HEK293T (cell line): ENCODE results near the gene ABHD17A.

ENCODE experiments used
- CTCF ChIA-PET: fragments of 350-600 bp; formaldehyde crosslinking; extraction: SDS; loops from one replicate; lab custom pipeline; 2021; ENCODE audit warnings: antibody characterized with exemption, inconsistent platforms; lab: Yijun Ruan, JAX
- POLR2A ChIA-PET: fragments of 350-600 bp; formaldehyde crosslinking; extraction: SDS; loops from one replicate; lab custom pipeline; 2020; ENCODE audit warnings: antibody characterized with exemption, inconsistent platforms; lab: Yijun Ruan, JAX
- DNase-seq: peaks from one replicate; pipeline ENCODE4 v3.0.0; 2012; ENCODE audit warnings: mixed read lengths; ENCODE audit errors: extremely low spot score
- ARNT ChIP-seq: fragments of 450-650 bp; IDR thresholded peaks from 2 replicates; pipeline ENCODE4 v1.6.1; 2017; ENCODE audit warnings: mild to moderate bottlenecking
- BHLHE40 ChIP-seq: fragments of 450-650 bp; IDR thresholded peaks from 2 replicates; pipeline ENCODE4 v1.6.1; 2016; ENCODE audit warnings: mild to moderate bottlenecking, moderate library complexity, borderline replicate concordance
- CTBP1 ChIP-seq: fragments of 450-650 bp; IDR thresholded peaks from 2 replicates; pipeline ENCODE4 v1.6.1; 2016; ENCODE audit warnings: borderline replicate concordance
- ELF4 ChIP-seq: fragments of 450-650 bp; IDR thresholded peaks from 2 replicates; pipeline ENCODE4 v1.6.1; 2017; ENCODE audit warnings: antibody characterized with exemption
- FOXA1 ChIP-seq: fragments of 450-650 bp; IDR thresholded peaks from 2 replicates; pipeline ENCODE4 v1.6.1; 2016; ENCODE audit warnings: mild to moderate bottlenecking
- FOXK2 ChIP-seq: fragments of 450-650 bp; IDR thresholded peaks from 2 replicates; pipeline ENCODE4 v1.6.1; 2016; ENCODE audit warnings: mild to moderate bottlenecking
- FOXM1 ChIP-seq: fragments of 450-650 bp; IDR thresholded peaks from 2 replicates; pipeline ENCODE4 v1.6.1; 2017; ENCODE audit warnings: mild to moderate bottlenecking, borderline replicate concordance
- HDGF ChIP-seq: fragments of 450-650 bp; IDR thresholded peaks from 2 replicates; pipeline ENCODE4 v1.6.1; 2017; ENCODE audit warnings: antibody characterized with exemption, borderline replicate concordance
- L3MBTL2 ChIP-seq: fragments of 450-650 bp; conservative IDR thresholded peaks from 2 replicates; pipeline ENCODE4 v1.6.1; 2016; ENCODE audit warnings: mild to moderate bottlenecking
- LEF1 ChIP-seq: fragments of 450-650 bp; IDR thresholded peaks from 2 replicates; pipeline ENCODE4 v1.6.1; 2017; ENCODE audit warnings: mild to moderate bottlenecking, borderline replicate concordance
- NFRKB ChIP-seq: fragments of 450-650 bp; IDR thresholded peaks from 2 replicates; pipeline ENCODE4 v1.6.1; 2016; ENCODE audit warnings: mild to moderate bottlenecking, moderate library complexity
- SP1 ChIP-seq: fragments of 450-650 bp; IDR thresholded peaks from 2 replicates; pipeline ENCODE4 v1.6.1; 2017
- SUZ12 ChIP-seq: fragments of 450-650 bp; IDR thresholded peaks from 2 replicates; pipeline ENCODE4 v1.6.1; 2016; ENCODE audit warnings: mild to moderate bottlenecking
- TARDBP ChIP-seq: fragments of 450-650 bp; IDR thresholded peaks from 2 replicates; pipeline ENCODE4 v1.6.1; 2016
- ZNF384 ChIP-seq: fragments of 450-650 bp; IDR thresholded peaks from 2 replicates; pipeline ENCODE4 v1.6.1; 2016
- TF ChIP-seq, protein P1 (sequence below): fragments of 450-650 bp; IDR thresholded peaks from 2 replicates; pipeline ENCODE4 v1.6.1; 2016

ABHD17A gene

DNA sequence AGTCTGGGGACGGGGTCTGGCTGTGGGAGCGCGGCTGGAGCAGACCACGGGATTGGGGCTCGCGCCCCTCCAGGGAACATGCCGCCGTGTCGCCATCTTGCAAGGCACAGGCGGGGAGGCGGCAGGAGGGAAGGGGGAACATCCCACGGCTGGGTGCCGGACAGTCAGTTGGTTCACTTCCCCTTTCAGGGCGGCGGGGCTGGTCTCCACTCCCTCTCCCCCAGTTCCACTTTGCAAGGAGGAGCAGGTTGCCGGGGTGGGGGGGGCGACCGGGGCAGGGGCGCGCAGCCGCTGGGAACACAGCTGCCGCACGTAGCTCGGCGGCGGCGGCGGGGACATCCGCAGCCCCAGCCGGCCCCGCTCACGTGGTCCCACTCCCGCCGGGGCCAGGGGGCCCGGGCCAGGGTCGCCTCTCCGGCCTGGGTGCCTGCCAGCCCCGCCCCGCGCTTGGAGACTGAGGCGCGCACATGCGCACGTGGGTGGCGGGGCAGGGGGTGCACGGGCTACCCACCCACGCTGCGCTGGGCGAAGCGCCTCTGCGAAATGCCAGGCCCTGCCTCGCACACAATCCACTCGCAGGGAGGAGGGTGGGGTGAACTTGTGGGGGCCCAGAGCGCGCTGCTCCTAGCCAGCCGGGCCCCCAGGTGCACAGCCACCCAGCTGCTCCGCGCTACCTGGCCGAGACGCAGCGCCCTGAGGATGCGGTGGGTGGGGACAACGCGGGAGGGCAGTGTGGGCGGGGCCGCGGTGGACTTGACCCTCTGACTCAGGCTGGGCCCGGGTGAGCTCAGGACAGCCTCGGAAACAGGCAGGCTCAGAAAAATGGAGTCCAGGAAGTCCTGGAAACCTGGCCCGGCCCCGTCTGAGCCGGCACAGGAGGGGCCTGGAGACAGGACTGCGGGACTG is 28.3 kb downstream of the ABHD17A start:
- DNase-seq: no peak
- CTCF ChIA-PET: interaction anchor here (0.8 to 2.0 kb wide), 3 partner anchors 19 to 73 kb away, joined by 3 to 6 read pairs (median 4); no protein-coding TSS in a partner anchor
- POLR2A ChIA-PET: interaction anchor here (1.0 kb wide), 1 partner anchor 26 kb away, joined by 3 read pairs; no protein-coding TSS in a partner anchor
- TF ChIP-seq L3MBTL2 (no peak), FOXK2 (no peak), FOXA1 (no peak), FOXM1 (no peak), SUZ12 (no peak), NFRKB (no peak), SP1 (no peak), HDGF (no peak), TARDBP (no peak), LEF1 (no peak), BHLHE40 (no peak), ELF4 (no peak), ARNT (no peak), CTBP1 (no peak), ZNF384 (no peak)
- TF ChIP-seq, protein P1, sequence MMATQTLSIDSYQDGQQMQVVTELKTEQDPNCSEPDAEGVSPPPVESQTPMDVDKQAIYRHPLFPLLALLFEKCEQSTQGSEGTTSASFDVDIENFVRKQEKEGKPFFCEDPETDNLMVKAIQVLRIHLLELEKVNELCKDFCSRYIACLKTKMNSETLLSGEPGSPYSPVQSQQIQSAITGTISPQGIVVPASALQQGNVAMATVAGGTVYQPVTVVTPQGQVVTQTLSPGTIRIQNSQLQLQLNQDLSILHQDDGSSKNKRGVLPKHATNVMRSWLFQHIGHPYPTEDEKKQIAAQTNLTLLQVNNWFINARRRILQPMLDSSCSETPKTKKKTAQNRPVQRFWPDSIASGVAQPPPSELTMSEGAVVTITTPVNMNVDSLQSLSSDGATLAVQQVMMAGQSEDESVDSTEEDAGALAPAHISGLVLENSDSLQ: no peak

DNA sequence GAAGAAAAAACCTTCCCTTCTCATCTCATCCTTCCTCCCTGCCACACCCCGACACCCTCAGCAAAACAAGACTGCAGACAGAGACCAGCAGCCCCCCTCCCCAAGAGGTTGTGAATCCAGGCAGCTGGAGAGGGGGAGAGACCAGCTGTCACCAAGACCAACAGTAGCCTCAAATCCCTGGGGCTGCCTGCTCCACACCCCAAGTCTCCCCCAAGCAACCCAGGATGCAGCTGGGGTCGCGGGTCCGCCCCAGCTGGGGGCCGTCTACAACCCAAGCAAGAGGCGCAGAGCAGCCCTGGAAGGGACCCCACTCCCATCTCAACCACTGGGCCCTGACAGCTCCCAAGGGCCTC is 29.0 kb downstream of the ABHD17A start:
- POLR2A ChIA-PET: no interaction called here
- no peak for DNase-seq
- TF ChIP-seq NFRKB (no peak), SP1 (no peak), LEF1 (no peak), BHLHE40 (no peak), L3MBTL2 (no peak), FOXA1 (no peak), SUZ12 (no peak), ZNF384 (no peak), HDGF (no peak), ELF4 (no peak), ARNT (no peak), TARDBP (no peak), FOXK2 (no peak), CTBP1 (no peak), FOXM1 (no peak)
- TF ChIP-seq, protein P1: no peak
- CTCF ChIA-PET: no interaction called here

DNA sequence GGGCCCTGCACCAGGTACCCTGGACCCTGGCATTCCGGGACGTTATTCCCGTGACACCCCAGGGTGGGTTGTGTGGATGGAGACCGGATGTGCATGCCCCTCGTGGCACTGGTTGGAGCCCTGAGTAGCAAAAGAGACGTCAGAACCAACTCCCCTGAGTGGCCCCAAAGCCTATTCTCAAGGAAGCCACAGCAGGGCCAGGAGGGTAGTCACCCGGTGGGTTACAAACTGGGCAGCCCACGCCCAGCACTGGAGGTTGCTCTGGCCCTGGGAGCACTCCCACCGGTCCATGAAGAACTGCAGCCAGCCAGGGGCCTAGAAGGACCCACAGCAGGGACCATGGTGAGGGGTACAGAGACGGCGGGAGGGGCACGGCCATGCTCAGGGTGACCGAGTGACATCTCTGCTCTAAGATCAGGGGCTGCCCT is 29.5 kb downstream of the ABHD17A start:
- TF ChIP-seq LEF1: no peak
- no peak for TF ChIP-seq SP1
- no peak for TF ChIP-seq ARNT
- TF ChIP-seq ZNF384: no peak
- TF ChIP-seq CTBP1: no peak
- TF ChIP-seq FOXK2: no peak
- TF ChIP-seq, protein P1: no peak
- no peak for TF ChIP-seq TARDBP
- no peak for TF ChIP-seq L3MBTL2
- TF ChIP-seq ELF4: no peak
- ChIA-PET POLR2A (interaction anchor here (1.2 kb wide), 1 partner anchor 19 kb away, joined by 3 read pairs; no protein-coding TSS in a partner anchor), CTCF (interaction anchor here (1.4 kb wide), 1 partner anchor 18 kb away, joined by 8 read pairs; no protein-coding TSS in a partner anchor)
- no peak for DNase-seq

DNA sequence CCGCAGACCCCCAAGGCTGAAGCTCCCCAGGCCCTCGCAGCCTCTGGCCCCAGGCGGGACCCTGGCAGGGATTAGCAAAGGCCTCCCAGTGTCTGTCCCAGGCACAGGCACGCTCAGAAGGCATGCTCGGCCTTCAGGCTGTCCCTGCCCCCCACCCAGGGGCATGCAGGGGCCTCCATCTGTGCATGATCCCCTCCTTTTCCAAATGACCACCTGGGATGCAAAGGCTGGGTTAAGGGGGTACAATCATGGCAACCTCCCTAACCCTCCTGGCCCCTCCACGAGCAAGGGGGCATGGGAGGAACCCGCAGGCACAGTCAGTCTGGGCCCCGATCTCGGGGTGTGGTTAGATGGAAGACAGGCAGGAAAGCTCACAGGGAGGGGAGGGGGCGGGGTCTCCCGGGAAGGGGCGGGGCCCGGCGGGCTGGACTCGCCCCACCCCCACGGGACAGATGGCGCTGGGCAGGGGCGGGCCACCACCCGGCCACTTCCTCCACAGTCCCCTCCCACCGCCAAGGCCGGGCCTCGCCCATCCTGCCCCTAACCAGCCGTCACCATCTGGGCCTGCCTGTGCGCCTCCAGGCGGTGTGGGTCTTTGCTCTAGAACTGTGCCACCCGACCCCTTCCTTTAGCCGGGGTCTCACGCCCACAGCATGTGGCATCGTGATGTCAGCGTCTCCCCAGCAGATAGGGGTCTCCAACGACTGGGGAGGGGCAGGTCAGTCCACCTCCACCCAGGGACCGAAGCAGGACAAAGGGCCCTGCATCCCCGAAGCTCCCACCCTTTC is 30.1 kb downstream of the ABHD17A start:
- ChIA-PET CTCF (interaction anchor here (1.4 kb wide), 1 partner anchor 17 kb away, joined by 8 read pairs; no protein-coding TSS in a partner anchor), POLR2A (interaction anchor here (1.2 kb wide), 1 partner anchor 20 kb away, joined by 3 read pairs; no protein-coding TSS in a partner anchor)
- peak; percentile 75 for DNase-seq
- TF ChIP-seq SUZ12: no peak
- TF ChIP-seq FOXA1: no peak
- no peak for TF ChIP-seq BHLHE40
- TF ChIP-seq ZNF384: no peak
- TF ChIP-seq FOXM1: no peak
- no peak for TF ChIP-seq L3MBTL2
- TF ChIP-seq TARDBP: no peak
- no peak for TF ChIP-seq SP1
- no peak for TF ChIP-seq ELF4
- no peak for TF ChIP-seq HDGF
- TF ChIP-seq LEF1: no peak
- TF ChIP-seq NFRKB: no peak
- TF ChIP-seq FOXK2: no peak
- TF ChIP-seq CTBP1: no peak

DNA sequence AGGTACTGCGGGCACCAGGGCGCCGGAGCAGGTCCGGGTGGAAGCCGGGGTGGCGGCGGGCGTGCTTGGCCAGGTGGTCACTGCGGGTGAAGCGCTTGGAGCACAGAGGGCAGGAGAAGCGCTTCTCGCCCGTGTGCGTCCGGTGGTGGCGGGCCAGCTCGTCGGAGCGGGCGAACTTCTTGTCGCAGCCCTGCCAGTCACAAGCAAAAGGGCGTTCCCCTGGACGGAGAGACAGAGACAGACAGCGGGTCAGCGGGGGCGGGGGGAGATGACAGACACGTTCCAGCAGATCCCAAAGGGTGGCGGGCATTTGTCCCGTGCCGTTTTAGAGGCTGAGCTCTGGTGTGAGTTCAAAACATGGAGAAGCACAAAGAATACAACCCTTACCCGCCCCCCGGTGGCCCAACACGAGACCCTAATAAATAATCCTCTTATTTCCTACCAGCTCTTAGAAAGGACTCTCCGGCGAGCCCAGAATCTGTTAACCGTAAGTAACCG is 30.7 kb downstream of the ABHD17A start:
- POLR2A ChIA-PET: interaction anchor here (1.2 kb wide), 1 partner anchor 20 kb away, joined by 3 read pairs; no protein-coding TSS in a partner anchor
- no peak for TF ChIP-seq FOXA1
- TF ChIP-seq LEF1: no peak
- no peak for TF ChIP-seq ZNF384
- TF ChIP-seq, protein P1: no peak
- TF ChIP-seq ELF4: no peak
- no peak for TF ChIP-seq SUZ12
- TF ChIP-seq ARNT: no peak
- TF ChIP-seq HDGF: no peak
- no peak for TF ChIP-seq SP1
- no peak for TF ChIP-seq NFRKB
- TF ChIP-seq TARDBP: no peak
- TF ChIP-seq L3MBTL2: no peak
- no peak for TF ChIP-seq FOXK2
- no peak for TF ChIP-seq CTBP1
- TF ChIP-seq FOXM1: no peak
- TF ChIP-seq BHLHE40: no peak
- DNase-seq: no peak
- CTCF ChIA-PET: interaction anchor here (1.4 kb wide), 1 partner anchor 17 kb away, joined by 8 read pairs; no protein-coding TSS in a partner anchor
